ENCODE data around the gene ARHGDIA. TPM values are rescaled to one million over a fixed set of nuclear protein-coding genes. Genes with fewer than 3 reads are reported as not detected.

The ARHGDIA gene
- total RNA-seq, 2 experiments from 2014 or later, result 265 to 715 TPM

DNA sequence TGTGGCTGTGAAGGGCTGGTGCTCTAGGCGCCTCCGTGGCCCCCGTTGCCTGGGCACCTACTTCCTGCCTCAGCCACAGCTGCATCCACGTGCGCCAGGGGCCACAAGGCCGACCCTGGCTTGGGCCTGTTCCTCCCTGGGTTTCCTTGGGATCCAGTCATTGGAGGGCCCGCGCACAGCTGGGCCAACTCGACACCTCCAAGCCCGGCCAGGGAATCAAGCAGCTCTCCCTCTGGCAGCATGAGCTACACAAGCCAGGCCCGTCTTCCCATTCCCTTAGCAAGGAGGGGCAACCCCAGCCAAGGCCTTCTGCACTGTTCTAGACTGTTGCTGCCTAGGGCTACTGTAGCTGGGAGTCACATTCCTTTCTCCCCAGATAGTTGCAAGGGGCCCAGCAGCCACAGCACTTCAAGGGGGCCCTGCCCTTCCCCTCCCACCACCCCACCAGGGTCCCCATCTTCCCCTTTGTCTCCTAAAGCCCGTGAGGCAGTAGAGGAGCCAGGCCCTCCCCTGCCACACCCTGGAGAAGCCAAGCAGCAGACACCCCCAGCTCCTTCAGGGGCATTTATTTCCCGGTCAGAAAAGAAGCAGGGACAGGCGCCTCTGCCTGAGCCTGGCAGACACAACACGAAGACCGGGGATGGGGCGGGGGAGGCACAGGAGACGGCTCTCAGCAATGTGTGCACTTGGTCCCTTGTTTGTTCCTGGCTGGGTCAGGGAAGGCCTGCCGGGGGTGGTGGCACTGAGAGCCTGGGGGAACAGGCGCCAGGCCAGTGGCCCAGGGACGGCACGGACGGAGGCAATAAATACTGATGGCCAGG lies 3.8 kb downstream of the ARHGDIA start:
- intact Hi-C loops (cut with micrococcal nuclease; ENCODE audit: unreplicated experiment), result no loop called here
- Histone ChIP-seq H3K4me3 (ENCODE audit: low read depth, low read length, poor library complexity, severe bottlenecking) (no peak overlapping the region), H3K4me2 (ENCODE audit: low read length) (peak overlapping the region; percentile 23; the same call in 1 of the 2 replicates), H3K4me1 (ENCODE audit: insufficient read depth, low read length, poor library complexity, severe bottlenecking) (peaks cover 64% of the 10 kb centered on the region), H4K20me1 (ENCODE audit: insufficient read depth, low read length) (peaks cover 5% of the 10 kb centered on the region; the same call in 1 of the 2 replicates), H3K9me3 (ENCODE audit: low read length) (no peaks in the 10 kb centered on the region), H3K9me2 (ENCODE audit: insufficient read depth, low read length) (no peaks in the 10 kb centered on the region), H3K36me3 (ENCODE audit: insufficient read depth, low read length) (peaks cover 83% of the 10 kb centered on the region), H3K79me2 (ENCODE audit: insufficient read depth, low read depth, low read length) (peaks cover 47% of the 10 kb centered on the region), H3K27ac (ENCODE audit: low read depth, low read length, poor library complexity, severe bottlenecking) (peak overlapping the region; percentile 61), H2AFZ (ENCODE audit: low read length) (no peak overlapping the region)
- TF ChIP-seq, protein P1, sequence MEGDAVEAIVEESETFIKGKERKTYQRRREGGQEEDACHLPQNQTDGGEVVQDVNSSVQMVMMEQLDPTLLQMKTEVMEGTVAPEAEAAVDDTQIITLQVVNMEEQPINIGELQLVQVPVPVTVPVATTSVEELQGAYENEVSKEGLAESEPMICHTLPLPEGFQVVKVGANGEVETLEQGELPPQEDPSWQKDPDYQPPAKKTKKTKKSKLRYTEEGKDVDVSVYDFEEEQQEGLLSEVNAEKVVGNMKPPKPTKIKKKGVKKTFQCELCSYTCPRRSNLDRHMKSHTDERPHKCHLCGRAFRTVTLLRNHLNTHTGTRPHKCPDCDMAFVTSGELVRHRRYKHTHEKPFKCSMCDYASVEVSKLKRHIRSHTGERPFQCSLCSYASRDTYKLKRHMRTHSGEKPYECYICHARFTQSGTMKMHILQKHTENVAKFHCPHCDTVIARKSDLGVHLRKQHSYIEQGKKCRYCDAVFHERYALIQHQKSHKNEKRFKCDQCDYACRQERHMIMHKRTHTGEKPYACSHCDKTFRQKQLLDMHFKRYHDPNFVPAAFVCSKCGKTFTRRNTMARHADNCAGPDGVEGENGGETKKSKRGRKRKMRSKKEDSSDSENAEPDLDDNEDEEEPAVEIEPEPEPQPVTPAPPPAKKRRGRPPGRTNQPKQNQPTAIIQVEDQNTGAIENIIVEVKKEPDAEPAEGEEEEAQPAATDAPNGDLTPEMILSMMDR (conservative IDR thresholded peaks at IDR 0.05; ENCODE audit: low read length), result no peak
- no peak for TF ChIP-seq EZH2phosphoT487 (IDR thresholded peaks at IDR 0.05; ENCODE audit: borderline replicate concordance, low read depth, low read length)
- DNase-seq (ENCODE audit: low spot score), result peak; percentile 67
- CTCF ChIA-PET (ENCODE audit: unreplicated experiment), result no interaction called here
- POLR2A ChIA-PET, result interaction anchor here (0.6 to 1.1 kb wide), 3 partner anchors 13 to 32 kb away, joined by 3 to 5 read pairs (median 3); partner anchors contain the start of gene ANAPC11
- no TSS peak for BruUV-seq (replicated peaks)

DNA sequence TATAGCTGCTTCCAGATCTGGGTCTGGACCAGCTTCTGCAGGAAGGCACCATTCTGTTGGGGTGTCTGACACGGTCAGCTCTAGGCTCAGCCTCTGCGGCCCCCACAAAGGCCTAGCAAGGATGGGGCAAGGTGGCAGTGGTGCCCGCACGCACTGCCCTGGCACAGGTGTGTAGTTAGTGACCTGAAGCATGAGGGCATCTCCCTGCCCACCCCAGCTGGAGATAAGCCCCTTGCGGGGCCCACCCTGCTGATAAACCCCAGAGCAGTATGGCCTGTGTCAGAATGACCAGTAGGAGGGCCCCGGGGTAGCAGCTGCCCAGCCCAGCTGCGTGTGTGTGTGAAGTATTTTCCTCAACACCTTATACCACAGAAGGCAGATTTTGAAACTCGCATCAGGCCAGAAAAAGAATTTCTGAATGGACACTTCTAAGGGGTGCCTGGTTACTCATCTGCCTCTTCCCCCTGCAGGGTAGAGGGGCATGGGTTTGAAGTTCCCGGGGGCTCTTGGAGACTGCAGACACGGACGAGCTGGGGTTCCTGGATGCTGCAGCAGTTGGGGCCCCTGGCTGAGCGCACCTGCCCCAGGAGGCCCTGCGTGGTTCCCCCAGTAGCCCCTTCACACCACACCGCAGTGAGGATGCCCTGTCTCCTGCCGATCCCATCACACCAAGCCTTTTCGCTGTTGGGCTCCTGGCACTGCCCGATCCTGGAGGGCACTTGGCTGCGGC lies 4.5 kb downstream of the ARHGDIA start:
- Histone ChIP-seq H3K4me1 (ENCODE audit: insufficient read depth, low read length, poor library complexity, severe bottlenecking) (peaks cover 66% of the 10 kb centered on the region), H2AFZ (ENCODE audit: low read length) (no peak overlapping the region), H3K4me2 (ENCODE audit: low read length) (peak overlapping the region; percentile 23; the same call in 1 of the 2 replicates), H3K9me2 (ENCODE audit: insufficient read depth, low read length) (no peaks in the 10 kb centered on the region), H3K9me3 (ENCODE audit: low read length) (no peaks in the 10 kb centered on the region), H3K4me3 (ENCODE audit: low read depth, low read length, poor library complexity, severe bottlenecking) (no peak overlapping the region), H4K20me1 (ENCODE audit: insufficient read depth, low read length) (peaks cover 5% of the 10 kb centered on the region; the same call in 1 of the 2 replicates), H3K27ac (ENCODE audit: low read depth, low read length, poor library complexity, severe bottlenecking) (peak overlapping the region; percentile 61), H3K36me3 (ENCODE audit: insufficient read depth, low read length) (peaks cover 83% of the 10 kb centered on the region), H3K79me2 (ENCODE audit: insufficient read depth, low read depth, low read length) (peaks cover 47% of the 10 kb centered on the region)
- peak; percentile 40 for DNase-seq (ENCODE audit: low spot score)
- no TSS peak for BruUV-seq (replicated peaks)
- CTCF ChIA-PET (ENCODE audit: unreplicated experiment), result no interaction called here
- intact Hi-C loops (cut with micrococcal nuclease; ENCODE audit: unreplicated experiment), result no loop called here
- POLR2A ChIA-PET, result interaction anchor here (1.1 kb wide), 1 partner anchor 26 kb away, joined by 5 read pairs; the partner anchor contains the start of gene ANAPC11
- TF ChIP-seq, protein P1 (conservative IDR thresholded peaks at IDR 0.05; ENCODE audit: low read length), result no peak
- no peak for TF ChIP-seq EZH2phosphoT487 (IDR thresholded peaks at IDR 0.05; ENCODE audit: borderline replicate concordance, low read depth, low read length)
